H1 (cell line): ENCODE measurements around the gene KRTAP9-6. TPM values are rescaled to one million over a fixed set of nuclear protein-coding genes. Genes with fewer than 3 reads are reported as not detected.

ENCODE experiments used
- CTCF ChIA-PET: fragments of 300-600 bp; sonication (Branson Sonifier 250); formaldehyde crosslinking; loops from one replicate; lab custom pipeline; 2021; ENCODE audit not compliant: partially characterized antibody; lab: Charles Lee
- POLR2A ChIA-PET: fragments of 300-600 bp; sonication (Branson Sonifier 250); formaldehyde crosslinking; loops from one replicate; lab custom pipeline; 2021; ENCODE audit warnings: inconsistent platforms; ENCODE audit not compliant: partially characterized antibody; lab: Charles Lee
- DNase-seq, 2 experiments: peaks; one replicate each; pipeline versions ENCODE4 v3.0.0 to v3.0.0-alpha.2; 2010 to 2022; ENCODE audit warnings: low spot score in 2 of 2, low read depth in 1 of 2, mixed read lengths in 1 of 2
- FAIRE-seq: peaks from 2 replicates; lab custom pipeline; 2011; peaks lifted over from hg19 to GRCh38; lab: Jason Lieb, UNC
- H2AFZ ChIP-seq: 2 replicates; pipeline ENCODE4 v1.8.1; 2012; ENCODE audit warnings: low read length, inconsistent platforms
- H2AK5ac ChIP-seq: 2 replicates; pipeline ENCODE4 v1.6.1; 2013; ENCODE audit warnings: low read depth, low read length
- H2BK120ac ChIP-seq: replicated peaks from 2 replicates; pipeline ENCODE3; 2013; ENCODE audit warnings: low read depth, low read length, inconsistent platforms
- H2BK12ac ChIP-seq: 2 replicates; pipeline ENCODE4 v1.6.1; 2013; ENCODE audit warnings: low read depth, low read length
- H2BK15ac ChIP-seq: 2 replicates; pipeline ENCODE4 v1.6.1; 2013; ENCODE audit warnings: low read length
- H2BK20ac ChIP-seq: 2 replicates; pipeline ENCODE4 v1.6.1; 2013; ENCODE audit warnings: low read length
- H2BK5ac ChIP-seq: 2 replicates; pipeline ENCODE4 v1.6.1; 2013; ENCODE audit warnings: low read depth, low read length
- H3K14ac ChIP-seq: 2 replicates; pipeline ENCODE4 v1.6.1; 2013; ENCODE audit warnings: inconsistent platforms; ENCODE audit not compliant: insufficient read length
- H3K18ac ChIP-seq: 2 replicates; pipeline ENCODE4 v1.6.1; 2013; ENCODE audit warnings: low read length; ENCODE audit errors: extremely low read depth
- H3K23ac ChIP-seq: 2 replicates; pipeline ENCODE4 v1.6.1; 2013; ENCODE audit warnings: inconsistent platforms; ENCODE audit not compliant: insufficient read length
- H3K23me2 ChIP-seq: 2 replicates; pipeline ENCODE4 v1.6.1; 2013; ENCODE audit warnings: low read depth, low read length
- H3K27ac ChIP-seq: 2 replicates; pipeline ENCODE4 v1.6.1; 2011; ENCODE audit warnings: low read depth, low read length, inconsistent platforms
- H3K27me3 ChIP-seq, 4 experiments: replicated peaks in 1 of 4; 1 replicate in 1 of 4; 2 replicates in 3 of 4; pipeline versions ENCODE4 v1.6.1 to v1.8.1; 2011 to 2013; ENCODE audit warnings: low read length in 3 of 4, mild to moderate bottlenecking in 3 of 4, inconsistent platforms in 2 of 4, mixed read lengths in 2 of 4, moderate library complexity in 1 of 4; ENCODE audit not compliant: control insufficient read depth in 3 of 4, insufficient read depth in 3 of 4; ENCODE audit errors: extremely low read depth in 1 of 4
- H3K36me3 ChIP-seq, 4 experiments: 2 replicates each; pipeline versions ENCODE4 v1.6.1 to v1.8.1; 2011 to 2013; ENCODE audit warnings: mild to moderate bottlenecking in 4 of 4, low read length in 3 of 4, moderate library complexity in 2 of 4, control low read depth in 1 of 4, inconsistent platforms in 1 of 4; ENCODE audit not compliant: insufficient read depth in 4 of 4, control insufficient read depth in 2 of 4
- H3K4ac ChIP-seq: replicated peaks from 2 replicates; pipeline ENCODE3; 2013; ENCODE audit warnings: low read length, low read depth, mixed read lengths, inconsistent platforms; ENCODE audit not compliant: insufficient read length
- H3K4me1 ChIP-seq, 4 experiments: replicated peaks in 1 of 4; 1 replicate in 1 of 4; 2 replicates in 3 of 4; pipeline versions ENCODE4 v1.6.1 to v1.8.1; 2011 to 2013; ENCODE audit warnings: low read length in 3 of 4, inconsistent platforms in 2 of 4, mixed read lengths in 1 of 4; ENCODE audit not compliant: insufficient read depth in 4 of 4, control insufficient read depth in 3 of 4
- H3K4me2 ChIP-seq, 2 experiments: 2 replicates each; pipeline versions ENCODE4 v1.6.1 to v1.8.1; 2011 to 2013; ENCODE audit warnings: low read depth in 2 of 2, low read length in 2 of 2, control low read depth in 1 of 2, inconsistent platforms in 1 of 2, mild to moderate bottlenecking in 1 of 2; ENCODE audit not compliant: insufficient read depth in 1 of 2
- H3K4me3 ChIP-seq, 4 experiments: fragments of 200-600, 300-600 bp in 1 of 4; sonication (generic), shearing (Covaris generic), sonication (Bioruptor Twin) in 1 of 4; 2 replicates each; pipeline versions ENCODE4 v1.5.1 to v1.8.1; 2011 to 2016; ENCODE audit warnings: low read length in 4 of 4, low read depth in 3 of 4, control low read depth in 2 of 4, inconsistent platforms in 2 of 4, mild to moderate bottlenecking in 2 of 4, mixed read lengths in 1 of 4, moderate library complexity in 1 of 4; ENCODE audit not compliant: insufficient read depth in 2 of 4; ENCODE audit errors: extremely low read depth in 1 of 4
- H3K56ac ChIP-seq: replicated peaks from 2 replicates; pipeline ENCODE3; 2013; ENCODE audit warnings: low read depth, mild to moderate bottlenecking, mixed read lengths, low read length, inconsistent platforms; ENCODE audit not compliant: insufficient read length
- H3K79me1 ChIP-seq: 2 replicates; pipeline ENCODE4 v1.6.1; 2013; ENCODE audit warnings: low read depth, low read length, control low read depth
- H3K79me2 ChIP-seq, 2 experiments: 2 replicates each; pipeline versions ENCODE4 v1.6.1 to v1.8.1; 2012 to 2013; ENCODE audit warnings: low read length in 2 of 2, mild to moderate bottlenecking in 2 of 2, inconsistent platforms in 1 of 2; ENCODE audit not compliant: insufficient read depth in 2 of 2, control insufficient read depth in 1 of 2
- H3K9ac ChIP-seq, 4 experiments: replicated peaks in 1 of 4; 1 replicate in 1 of 4; 2 replicates in 3 of 4; pipeline versions ENCODE4 v1.6.1 to v1.8.1; 2011 to 2013; ENCODE audit warnings: low read depth in 3 of 4, low read length in 3 of 4, control low read depth in 2 of 4, mild to moderate bottlenecking in 2 of 4, moderate library complexity in 2 of 4, inconsistent platforms in 1 of 4; ENCODE audit errors: extremely low read depth in 1 of 4
- H3K9me3 ChIP-seq, 2 experiments: 2 replicates each; pipeline versions ENCODE4 v1.6.1 to v1.8.1; 2012 to 2013; ENCODE audit warnings: mild to moderate bottlenecking in 2 of 2, moderate library complexity in 2 of 2, control low read depth in 1 of 2, inconsistent platforms in 1 of 2, low read depth in 1 of 2, low read length in 1 of 2, mixed read lengths in 1 of 2; ENCODE audit not compliant: insufficient read depth in 2 of 2
- H4K20me1 ChIP-seq, 2 experiments: replicated peaks in 1 of 2; 2 replicates each; pipeline versions ENCODE3 to v1.8.1; 2011 to 2013; ENCODE audit warnings: inconsistent platforms in 2 of 2, low read length in 2 of 2, mild to moderate bottlenecking in 1 of 2; ENCODE audit not compliant: insufficient read depth in 2 of 2, control insufficient read depth in 1 of 2
- H4K5ac ChIP-seq: 2 replicates; pipeline ENCODE4 v1.6.1; 2013; ENCODE audit warnings: low read length, low read depth, mixed read lengths, inconsistent platforms; ENCODE audit not compliant: insufficient read length
- H4K8ac ChIP-seq: 2 replicates; pipeline ENCODE4 v1.8.0; 2013; ENCODE audit warnings: mild to moderate bottlenecking, moderate library complexity, low read length, inconsistent platforms; ENCODE audit not compliant: insufficient read depth; ENCODE audit errors: extremely low read depth
- H4K91ac ChIP-seq: replicated peaks from 2 replicates; pipeline ENCODE3; 2013; ENCODE audit warnings: low read length, mixed read lengths, inconsistent platforms; ENCODE audit not compliant: insufficient read length
- BRCA1 ChIP-seq: IDR thresholded peaks from 2 replicates; pipeline ENCODE4 v1.6.1; 2012; ENCODE audit warnings: low read depth, low read length, improper control_type of control experiment
- CHD2 ChIP-seq: IDR thresholded peaks from 2 replicates; pipeline ENCODE4 v1.6.1; 2012; ENCODE audit warnings: low read length, improper control_type of control experiment
- CTBP2 ChIP-seq: IDR thresholded peaks from 2 replicates; pipeline ENCODE4 v1.7.0; 2011; ENCODE audit warnings: borderline replicate concordance, mild to moderate bottlenecking, moderate library complexity, mixed read lengths, low read length; ENCODE audit not compliant: insufficient read depth, insufficient read length
- EGR1 ChIP-seq: IDR thresholded peaks from 2 replicates; pipeline ENCODE4 v1.6.1; 2011; ENCODE audit warnings: low read depth, low read length, borderline replicate concordance
- EZH2 ChIP-seq: fragments of 200-600 bp; sonication (generic); IDR thresholded peaks from 2 replicates; pipeline ENCODE4 v1.7.1; 2012; ENCODE audit warnings: low read depth, mild to moderate bottlenecking, moderate library complexity, low read length, inconsistent platforms; ENCODE audit not compliant: severe bottlenecking
- GTF2F1 ChIP-seq: IDR thresholded peaks from 2 replicates; pipeline ENCODE4 v1.6.1; 2012; ENCODE audit warnings: low read depth, low read length, improper control_type of control experiment, borderline replicate concordance
- HDAC6 ChIP-seq: IDR thresholded peaks from one replicate; pipeline ENCODE4 v1.7.1; 2012; ENCODE audit warnings: low read depth, mild to moderate bottlenecking, inconsistent platforms, low read length, moderate library complexity
- KDM4A ChIP-seq: IDR thresholded peaks from one replicate; pipeline ENCODE4 v1.7.1; 2012; ENCODE audit warnings: low read depth, mild to moderate bottlenecking, moderate library complexity, low read length, inconsistent platforms; ENCODE audit not compliant: severe bottlenecking
- MAFK ChIP-seq: IDR thresholded peaks from 2 replicates; pipeline ENCODE4 v1.6.1; 2012; ENCODE audit warnings: low read depth, mild to moderate bottlenecking, improper control_type of control experiment, low read length
- NRF1 ChIP-seq: IDR thresholded peaks from 2 replicates; pipeline ENCODE4 v1.6.1; 2011; ENCODE audit warnings: mild to moderate bottlenecking, low read depth, low read length, improper control_type of control experiment
- POU5F1 ChIP-seq: IDR thresholded peaks from 2 replicates; pipeline ENCODE4 v1.6.1; 2011; ENCODE audit warnings: low read depth, mild to moderate bottlenecking, low read length, moderate library complexity
- RFX5 ChIP-seq: IDR thresholded peaks from 2 replicates; pipeline ENCODE4 v1.6.1; 2011; ENCODE audit warnings: low read depth, low read length, improper control_type of control experiment, borderline replicate concordance
- SIN3A ChIP-seq, 2 experiments: IDR thresholded peaks in 1 of 2; conservative IDR thresholded peaks in 1 of 2; 2 replicates each; pipeline ENCODE4 v1.6.1; 2011 to 2012; ENCODE audit warnings: low read length in 2 of 2, improper control_type of control experiment in 1 of 2, low read depth in 1 of 2, mild to moderate bottlenecking in 1 of 2
- polyA plus RNA-seq, 7 experiments: library from polyadenylated mRNA; depleted of rRNA in 3 of 7; stranded (reverse) in 5 of 7; unstranded in 2 of 7; fragments of >200 nt in 5 of 7; fragments of 200-250 nt in 2 of 7; gene quantifications; 1 replicate in 5 of 7; 2 replicates in 1 of 7; 4 replicates in 1 of 7; pipeline versions ENCODE4 v1.2.1 to v1.2.3, GENCODE V29; 2011 to 2013; ENCODE audit warnings: missing spikeins in 2 of 7, mixed read lengths in 2 of 7
- total RNA-seq: library from RNA; stranded (reverse); fragmentation: NEBNext Ultra II Directional; extraction: Animal tissue kit (Norgen Biotek cat#: 25700); gene quantifications from 2 replicates; pipeline ENCODE4 v1.2.1, GENCODE V29; 2021
- TF ChIP-seq, protein P1 (sequence below): IDR thresholded peaks from 2 replicates; pipeline ENCODE4 v1.6.1; 2011; ENCODE audit warnings: low read length, improper control_type of control experiment

The KRTAP9-6 gene
- total and polyA plus RNA-seq, 2 of the 8 experiments (the other 6 are each of a cell fraction or from before 2014, with no cell fraction given), result not detected

GRCh38 chr17:41230094-41230493 lies 35.1 kb upstream of the KRTAP9-6 start:
- Histone ChIP-seq H4K91ac (no peak overlapping the region), H3K23me2 (no peaks in the 10 kb centered on the region), H3K9ac (no peak overlapping the region), H3K4me2 (no peak overlapping the region), H2BK120ac (no peak overlapping the region), H4K20me1 (no peaks in the 10 kb centered on the region), H3K79me1 (no peaks in the 10 kb centered on the region), H3K9me3 (no peaks in the 10 kb centered on the region), H4K8ac (no peak overlapping the region), H2AFZ (no peak overlapping the region), H2BK15ac (no peak overlapping the region), H3K27ac (no peak overlapping the region), H2BK20ac (no peak overlapping the region), H3K79me2 (no peaks in the 10 kb centered on the region), H2BK5ac (no peak overlapping the region), H3K4me1 (no peaks in the 10 kb centered on the region; a peak in 1 of 7 replicates), H3K36me3 (no peaks in the 10 kb centered on the region), H2AK5ac (no peak overlapping the region), H3K56ac (no peak overlapping the region), H3K18ac (no peak overlapping the region), H2BK12ac (no peak overlapping the region), H3K27me3 (no peaks in the 10 kb centered on the region), H4K5ac (no peak overlapping the region), H3K14ac (no peak overlapping the region), H3K4ac (no peak overlapping the region), H3K4me3 (no peak overlapping the region), H3K23ac (no peak overlapping the region)
- POLR2A ChIA-PET, result interaction anchor here (0.6 kb wide), 1 partner anchor 43 kb away, joined by 3 read pairs; no protein-coding TSS in a partner anchor
- CTCF ChIA-PET, result interaction anchor here (0.8 to 1.3 kb wide), 3 partner anchors 182 to 436 kb away, joined by 3 read pairs; no protein-coding TSS in a partner anchor
- TF ChIP-seq CHD2 (no peak), MAFK (no peak), CTBP2 (no peak), BRCA1 (no peak), EGR1 (no peak), NRF1 (no peak), EZH2 (no peak), GTF2F1 (no peak), RFX5 (no peak), KDM4A (no peak), HDAC6 (no peak), SIN3A (conservative IDR thresholded peaks at IDR 0.05 in 1 of 2, IDR thresholded peaks at IDR 0.05 in 1 of 2; ENCODE audit: low read depth in 1 of 2, low read length in 2 of 2) (no peak), POU5F1 (no peak)
- TF ChIP-seq, protein P1, sequence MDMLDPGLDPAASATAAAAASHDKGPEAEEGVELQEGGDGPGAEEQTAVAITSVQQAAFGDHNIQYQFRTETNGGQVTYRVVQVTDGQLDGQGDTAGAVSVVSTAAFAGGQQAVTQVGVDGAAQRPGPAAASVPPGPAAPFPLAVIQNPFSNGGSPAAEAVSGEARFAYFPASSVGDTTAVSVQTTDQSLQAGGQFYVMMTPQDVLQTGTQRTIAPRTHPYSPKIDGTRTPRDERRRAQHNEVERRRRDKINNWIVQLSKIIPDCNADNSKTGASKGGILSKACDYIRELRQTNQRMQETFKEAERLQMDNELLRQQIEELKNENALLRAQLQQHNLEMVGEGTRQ, result no peak
- FAIRE-seq (no peak), DNase-seq (no peak)
